K562 (cell line): Measurements from ENCODE around the gene PAPOLB. TPM values are rescaled to one million over a fixed set of nuclear protein-coding genes. Genes with fewer than 3 reads are reported as not detected.

ENCODE experiments used
- EP400 ChIP-seq: fragments of 450-650 bp; IDR thresholded peaks from 2 replicates; pipeline ENCODE4 v1.6.1; 2017; ENCODE audit warnings: antibody characterized with exemption, mild to moderate bottlenecking, moderate library complexity
- ETV1 ChIP-seq: fragments of 450-650 bp; conservative IDR thresholded peaks from 2 replicates; pipeline ENCODE4 v1.6.1; 2016; ENCODE audit warnings: missing genetic modification characterization, control low read depth, low read depth, missing compliant biosample characterization
- FOSL1 ChIP-seq: fragments of 200-800 bp; sonication (Bioruptor generic); conservative IDR thresholded peaks from 2 replicates; pipeline ENCODE4 v1.6.1; 2016; ENCODE audit warnings: missing genetic modification characterization, missing compliant biosample characterization
- JUN ChIP-seq, 2 experiments: sonication (generic) in 1 of 2; formaldehyde crosslinking in 1 of 2; IDR thresholded peaks; 2 replicates each; pipeline versions ENCODE4 v1.6.1 to v1.8.0; 2012 to 2022; ENCODE audit warnings: borderline replicate concordance in 2 of 2, mild to moderate bottlenecking in 2 of 2, improper control_type of control experiment in 1 of 2, low read depth in 1 of 2, low read length in 1 of 2, missing genetic modification reagents in 1 of 2
- MAZ ChIP-seq, 2 experiments: fragments of 450-650 bp in 1 of 2; sonication (generic) in 1 of 2; formaldehyde crosslinking; IDR thresholded peaks in 1 of 2; conservative IDR thresholded peaks in 1 of 2; 2 replicates each; pipeline versions ENCODE4 v1.4.0 to v1.5.0; 2020; ENCODE audit warnings: mild to moderate bottlenecking in 1 of 2, missing genetic modification reagents in 1 of 2
- NELFE ChIP-seq: IDR thresholded peaks from 2 replicates; pipeline ENCODE4 v1.6.1; 2011; ENCODE audit warnings: mild to moderate bottlenecking; ENCODE audit not compliant: insufficient read depth, insufficient read length
- NRF1 ChIP-seq, 2 experiments: fragments of 450-650 bp; IDR thresholded peaks in 1 of 2; conservative IDR thresholded peaks in 1 of 2; 2 replicates each; pipeline ENCODE4 v1.6.1; 2014; ENCODE audit warnings: mild to moderate bottlenecking in 2 of 2
- PHF20 ChIP-seq: fragments of 450-650 bp; IDR thresholded peaks from 2 replicates; pipeline ENCODE4 v1.6.1; 2018; ENCODE audit not compliant: partially characterized antibody
- SAFB ChIP-seq: fragments of 200-400 bp; formaldehyde crosslinking; IDR thresholded peaks from 2 replicates; pipeline ENCODE4 v1.6.1; 2017; ENCODE audit warnings: low read depth, low read length, borderline replicate concordance
- SMARCA4 ChIP-seq: fragments of 450-650 bp; IDR thresholded peaks from 2 replicates; pipeline ENCODE4 v1.6.1; 2016
- SPI1 ChIP-seq: IDR thresholded peaks from 2 replicates; pipeline ENCODE4 v1.6.1; 2011; ENCODE audit warnings: low read depth, low read length, control low read depth, borderline replicate concordance
- ZNF184 ChIP-seq: sonication (generic); formaldehyde crosslinking; IDR thresholded peaks from 2 replicates; pipeline ENCODE4 v1.5.0; 2020; ENCODE audit warnings: missing genetic modification reagents
- ZNF232 ChIP-seq: sonication (generic); formaldehyde crosslinking; IDR thresholded peaks from 2 replicates; pipeline ENCODE4 v1.8.0; 2022; ENCODE audit warnings: mild to moderate bottlenecking, missing genetic modification reagents
- ZNF445 ChIP-seq: fragments of 250-450 bp; sonication (Bioruptor Pico); IDR thresholded peaks from 2 replicates; pipeline ENCODE4 v1.4.0; 2020; ENCODE audit warnings: low read depth, mild to moderate bottlenecking, moderate library complexity
- ZSCAN29 ChIP-seq: fragments of 450-650 bp; IDR thresholded peaks from 2 replicates; pipeline ENCODE4 v1.6.1; 2017
- polyA plus RNA-seq, 8 experiments: library from polyadenylated mRNA; depleted of rRNA in 4 of 8; stranded (reverse) in 5 of 8; unstranded in 3 of 8; fragments of >200 nt; fragmentation: Nextera tagmentation in 2 of 8; fragmentation: Illumina TruSeq in 1 of 8; extraction: Ambion mirVana in 2 of 8; extraction: Trizol in 1 of 8; gene quantifications; 2 replicates each; pipeline versions ENCODE4 v1.2.1 to v1.2.3, GENCODE V29; 2011 to 2014; ENCODE audit warnings: inconsistent platforms in 1 of 8, missing spikeins in 1 of 8
- total RNA-seq, 7 experiments: library from RNA; depleted of rRNA in 6 of 7; stranded (reverse); fragments of >200 nt in 6 of 7; fragmentation: Illumina TruSeq in 2 of 7; extraction: Trizol in 2 of 7; gene quantifications; 2 replicates each; pipeline versions ENCODE4 v1.2.1 to v1.2.3, GENCODE V29; 2011 to 2021; ENCODE audit warnings: low replicate concordance in 1 of 7
- TF ChIP-seq, protein P1 (sequence below), 2 experiments: fragments of 450-650 bp in 1 of 2; sonication (generic) in 1 of 2; formaldehyde crosslinking in 1 of 2; IDR thresholded peaks in 1 of 2; conservative IDR thresholded peaks in 1 of 2; 2 replicates each; pipeline versions ENCODE4 v1.6.1 to v1.8.1; 2016 to 2023; ENCODE audit warnings: mild to moderate bottlenecking in 2 of 2, moderate library complexity in 2 of 2, inconsistent platforms in 1 of 2, missing genetic modification reagents in 1 of 2
- TF ChIP-seq, protein P2 (sequence below), 2 experiments: fragments of 450-650 bp; IDR thresholded peaks; 2 replicates each; pipeline ENCODE4 v1.6.1; 2016; ENCODE audit warnings: mild to moderate bottlenecking in 2 of 2, borderline replicate concordance in 1 of 2, low read depth in 1 of 2, moderate library complexity in 1 of 2

Gene PAPOLB
- total and polyA plus RNA-seq, 9 of the 15 experiments (the other 6 are each of a cell fraction or from before 2014, with no cell fraction given) = 0.04 to 0.33 (median 0.16) TPM; not detected in 4

DNA sequence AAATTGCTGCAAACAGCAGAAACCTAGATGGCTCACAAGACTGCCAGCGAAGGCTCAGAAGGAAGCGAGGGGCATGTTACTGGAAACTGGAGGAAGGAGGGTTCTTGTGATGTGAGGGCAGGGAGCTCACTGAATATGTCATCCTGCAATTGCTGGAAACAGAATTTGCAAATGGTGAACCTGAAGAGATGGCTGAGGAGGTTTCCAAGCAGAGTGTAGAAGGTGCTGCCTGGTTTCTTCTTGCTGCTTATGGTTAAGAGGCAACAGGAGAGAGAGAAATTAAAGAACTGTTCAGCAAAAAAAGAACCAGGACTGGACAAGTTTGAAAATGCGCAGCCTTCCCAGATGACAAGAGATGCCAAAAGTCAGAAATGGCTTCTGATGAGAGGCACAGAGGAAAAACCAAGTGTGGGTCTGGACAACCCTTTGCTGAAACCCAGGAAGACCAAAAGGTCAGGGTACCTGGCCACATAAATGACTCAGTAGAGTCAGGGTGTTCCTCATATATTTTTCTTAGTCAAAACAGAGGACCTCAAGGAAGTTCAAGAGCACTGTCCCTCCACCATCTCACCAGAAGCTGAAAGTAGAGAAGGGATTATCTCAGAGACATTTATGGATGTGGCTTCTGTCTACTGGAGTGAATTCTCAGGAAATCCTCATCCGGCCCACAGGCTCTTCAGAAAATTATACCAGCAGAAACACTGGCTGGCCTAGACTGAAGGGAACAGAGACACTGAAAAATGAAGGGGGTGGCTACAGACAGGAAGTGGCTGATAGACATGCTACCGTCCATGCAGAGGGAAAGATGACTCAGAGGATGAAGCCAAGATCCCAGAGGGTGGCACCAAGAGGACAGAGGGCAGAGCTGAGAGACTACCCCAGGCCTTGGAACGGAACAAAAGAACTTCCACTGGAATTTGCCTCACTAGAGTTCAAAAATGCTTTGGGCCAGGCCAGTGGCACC is 10.1 kb downstream of the PAPOLB start (continued):
- TF ChIP-seq NRF1 (conservative IDR thresholded peaks at IDR 0.05 in 1 of 2, IDR thresholded peaks at IDR 0.05 in 1 of 2) = no peak
- TF ChIP-seq PHF20 = no peak
- no peak for TF ChIP-seq EP400
- 0 out of 2 replicates have a peak, but pooled peaks have one; percentile 16 for TF ChIP-seq SMARCA4
- TF ChIP-seq MAZ (CRISPR knock-in tag; conservative IDR thresholded peaks at IDR 0.05 in 1 of 2, IDR thresholded peaks at IDR 0.05 in 1 of 2) = no peak
- no peak for TF ChIP-seq ZSCAN29
- TF ChIP-seq ZNF445 = no peak
- TF ChIP-seq, protein P1, sequence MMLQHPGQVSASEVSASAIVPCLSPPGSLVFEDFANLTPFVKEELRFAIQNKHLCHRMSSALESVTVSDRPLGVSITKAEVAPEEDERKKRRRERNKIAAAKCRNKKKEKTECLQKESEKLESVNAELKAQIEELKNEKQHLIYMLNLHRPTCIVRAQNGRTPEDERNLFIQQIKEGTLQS (IDR thresholded peaks at IDR 0.05) = peak; percentile 59; the same call in 1 of the 2 replicates
- TF ChIP-seq, protein P1 (CRISPR knock-in tag; conservative IDR thresholded peaks at IDR 0.05) = no peak
- TF ChIP-seq ZNF232 (CRISPR knock-in tag) = no peak
- peak; percentile 43 for TF ChIP-seq ETV1 (tag)
- TF ChIP-seq, protein P2, sequence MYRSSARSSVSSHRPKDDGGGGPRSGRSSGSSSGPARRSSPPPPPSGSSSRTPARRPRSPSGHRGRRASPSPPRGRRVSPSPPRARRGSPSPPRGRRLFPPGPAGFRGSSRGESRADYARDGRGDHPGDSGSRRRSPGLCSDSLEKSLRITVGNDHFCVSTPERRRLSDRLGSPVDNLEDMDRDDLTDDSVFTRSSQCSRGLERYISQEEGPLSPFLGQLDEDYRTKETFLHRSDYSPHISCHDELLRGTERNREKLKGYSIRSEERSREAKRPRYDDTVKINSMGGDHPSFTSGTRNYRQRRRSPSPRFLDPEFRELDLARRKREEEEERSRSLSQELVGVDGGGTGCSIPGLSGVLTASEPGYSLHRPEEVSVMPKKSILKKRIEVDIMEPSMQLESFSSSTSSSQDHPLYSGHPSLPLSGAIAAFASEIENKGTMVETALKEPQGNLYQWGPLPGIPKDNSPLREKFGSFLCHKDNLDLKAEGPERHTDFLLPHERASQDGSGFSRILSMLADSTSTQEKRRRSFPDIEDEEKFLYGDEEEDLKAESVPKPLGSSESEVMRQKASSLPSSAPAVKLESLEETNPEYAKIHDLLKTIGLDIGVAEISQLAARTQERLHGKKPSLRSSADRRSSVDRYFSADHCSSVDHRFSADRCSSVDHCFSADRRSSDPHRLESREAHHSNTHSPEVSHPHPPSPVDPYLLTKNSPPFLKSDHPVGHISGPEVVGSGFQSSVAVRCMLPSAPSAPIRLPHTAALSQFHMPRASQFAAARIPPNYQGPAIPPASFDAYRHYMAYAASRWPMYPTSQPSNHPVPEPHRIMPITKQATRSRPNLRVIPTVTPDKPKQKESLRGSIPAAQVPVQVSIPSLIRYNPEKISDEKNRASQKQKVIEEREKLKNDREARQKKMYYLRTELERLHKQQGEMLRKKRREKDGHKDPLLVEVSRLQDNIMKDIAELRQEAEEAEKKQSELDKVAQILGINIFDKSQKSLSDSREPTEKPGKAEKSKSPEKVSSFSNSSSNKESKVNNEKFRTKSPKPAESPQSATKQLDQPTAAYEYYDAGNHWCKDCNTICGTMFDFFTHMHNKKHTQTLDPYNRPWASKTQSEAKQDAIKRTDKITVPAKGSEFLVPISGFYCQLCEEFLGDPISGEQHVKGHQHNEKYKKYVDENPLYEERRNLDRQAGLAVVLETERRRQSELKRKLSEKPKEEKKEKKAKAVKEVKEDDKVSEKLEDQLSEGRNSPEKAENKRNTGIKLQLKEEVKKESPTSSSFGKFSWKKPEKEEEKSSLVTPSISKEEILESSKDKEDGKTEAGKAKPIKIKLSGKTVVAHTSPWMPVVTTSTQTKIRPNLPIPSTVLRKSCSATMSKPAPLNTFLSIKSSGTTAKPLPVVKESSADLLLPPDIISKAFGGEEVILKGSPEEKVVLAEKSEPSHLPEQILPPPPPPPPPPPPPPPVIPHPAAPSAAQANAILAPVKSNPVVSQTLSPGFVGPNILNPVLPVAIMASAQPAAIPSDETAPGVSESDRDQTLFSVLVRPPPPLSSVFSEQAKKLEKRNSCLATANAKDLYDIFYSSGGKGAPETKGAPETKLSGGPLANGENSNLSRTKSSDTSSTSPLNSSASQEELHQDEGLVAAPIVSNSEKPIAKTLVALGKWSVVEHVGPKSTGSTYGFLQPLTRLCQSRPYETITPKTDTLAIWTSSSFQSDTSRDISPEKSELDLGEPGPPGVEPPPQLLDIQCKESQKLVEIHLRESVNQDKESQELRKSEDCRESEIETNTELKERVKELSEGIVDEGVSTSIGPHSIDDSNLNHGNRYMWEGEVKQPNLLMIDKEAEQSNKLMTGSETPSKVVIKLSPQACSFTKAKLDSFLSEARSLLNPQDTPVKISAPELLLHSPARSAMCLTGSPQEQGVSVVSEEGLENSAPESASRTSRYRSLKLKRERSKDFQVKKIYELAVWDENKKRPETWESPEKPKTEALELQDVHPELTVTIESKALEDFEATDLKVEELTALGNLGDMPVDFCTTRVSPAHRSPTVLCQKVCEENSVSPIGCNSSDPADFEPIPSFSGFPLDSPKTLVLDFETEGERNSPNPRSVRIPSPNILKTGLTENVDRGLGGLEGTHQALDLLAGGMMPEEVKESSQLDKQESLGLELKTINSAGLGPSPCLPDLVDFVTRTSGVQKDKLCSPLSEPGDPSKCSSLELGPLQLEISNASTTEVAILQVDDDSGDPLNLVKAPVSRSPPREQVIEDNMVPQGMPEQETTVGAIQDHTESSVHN (IDR thresholded peaks at IDR 0.05; ENCODE audit: borderline replicate concordance in 1 of 2, low read depth in 1 of 2) = no peak
- TF ChIP-seq ZNF184 (CRISPR knock-in tag) = no peak
- TF ChIP-seq NELFE = no peak
- TF ChIP-seq JUN (IDR thresholded peaks at IDR 0.05; ENCODE audit: borderline replicate concordance, low read depth, low read length) = 0 out of 2 replicates have a peak, but pooled peaks have one; percentile 10
- TF ChIP-seq JUN (CRISPR knock-in tag; IDR thresholded peaks at IDR 0.05; ENCODE audit: borderline replicate concordance) = no peak
- TF ChIP-seq SPI1 = peak; percentile 62
- TF ChIP-seq SAFB = no peak
- peak; percentile 35; the same call in 1 of the 2 replicates for TF ChIP-seq FOSL1 (tag)
